Measurements from ENCODE around the gene RNU7-1.

RNU7-1 gene

DNA sequence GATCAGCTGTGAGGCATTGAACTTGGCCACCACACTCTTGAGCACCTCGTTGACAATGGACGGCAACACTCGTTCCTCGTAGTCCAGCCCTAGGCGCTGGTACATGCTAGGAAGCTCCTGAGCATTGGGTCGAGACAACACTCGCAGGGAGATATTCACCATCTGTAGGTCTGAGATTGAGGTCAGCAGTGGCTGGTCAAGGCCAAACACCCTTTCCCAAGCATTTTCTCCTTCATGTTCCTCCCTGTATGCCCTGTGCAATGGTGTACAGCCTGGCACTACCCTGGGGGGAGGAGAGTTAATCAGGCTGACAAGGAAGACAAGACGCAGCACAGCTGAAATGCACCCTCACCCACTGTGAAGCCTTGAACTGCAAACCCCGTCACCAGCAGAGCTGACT is 24.8 kb downstream of the RNU7-1 start:
- no peak for DNase-seq

DNA sequence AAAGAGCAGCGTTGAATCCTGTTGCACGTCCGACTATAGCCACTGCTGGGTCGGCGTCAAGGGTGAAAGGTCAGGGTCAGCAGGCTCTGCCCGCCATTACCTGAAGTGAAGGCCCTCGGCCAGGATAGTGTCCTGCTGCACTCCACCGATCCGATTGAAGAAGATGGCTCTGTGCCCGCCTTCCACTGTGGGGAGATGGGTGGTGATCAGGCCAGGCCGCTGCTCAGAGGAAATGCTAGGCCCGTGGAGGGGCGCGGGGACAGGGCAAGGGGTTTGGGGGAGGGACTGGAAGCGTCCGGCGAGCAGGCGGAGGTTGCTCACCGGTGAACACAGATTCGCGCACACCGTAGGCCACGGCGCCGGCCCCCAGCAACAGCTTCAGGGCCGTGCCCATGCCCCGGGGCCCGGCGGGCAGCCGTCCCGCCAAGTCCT is 26.5 kb downstream of the RNU7-1 start:
- DNase-seq, result no peak

DNA sequence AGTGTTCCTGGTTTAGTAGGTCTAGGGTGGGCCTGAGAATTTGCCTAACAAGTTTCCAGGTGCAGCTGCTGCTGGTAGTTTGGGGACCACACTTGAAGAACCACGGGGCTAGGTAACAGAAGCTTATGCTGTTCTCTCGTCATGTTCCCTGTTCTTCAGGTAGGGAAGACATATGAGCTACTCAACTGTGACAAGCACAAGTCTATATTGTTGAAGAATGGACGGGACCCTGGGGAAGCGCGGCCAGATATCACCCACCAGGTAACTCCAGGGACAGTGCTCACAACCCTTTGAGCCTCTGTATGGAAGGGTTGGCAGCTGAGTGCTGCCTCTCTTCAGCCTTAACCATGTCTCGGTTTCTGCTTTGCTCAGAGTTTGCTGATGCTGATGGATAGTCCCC is 30.6 kb downstream of the RNU7-1 start:
- DNase-seq, result no peak

DNA sequence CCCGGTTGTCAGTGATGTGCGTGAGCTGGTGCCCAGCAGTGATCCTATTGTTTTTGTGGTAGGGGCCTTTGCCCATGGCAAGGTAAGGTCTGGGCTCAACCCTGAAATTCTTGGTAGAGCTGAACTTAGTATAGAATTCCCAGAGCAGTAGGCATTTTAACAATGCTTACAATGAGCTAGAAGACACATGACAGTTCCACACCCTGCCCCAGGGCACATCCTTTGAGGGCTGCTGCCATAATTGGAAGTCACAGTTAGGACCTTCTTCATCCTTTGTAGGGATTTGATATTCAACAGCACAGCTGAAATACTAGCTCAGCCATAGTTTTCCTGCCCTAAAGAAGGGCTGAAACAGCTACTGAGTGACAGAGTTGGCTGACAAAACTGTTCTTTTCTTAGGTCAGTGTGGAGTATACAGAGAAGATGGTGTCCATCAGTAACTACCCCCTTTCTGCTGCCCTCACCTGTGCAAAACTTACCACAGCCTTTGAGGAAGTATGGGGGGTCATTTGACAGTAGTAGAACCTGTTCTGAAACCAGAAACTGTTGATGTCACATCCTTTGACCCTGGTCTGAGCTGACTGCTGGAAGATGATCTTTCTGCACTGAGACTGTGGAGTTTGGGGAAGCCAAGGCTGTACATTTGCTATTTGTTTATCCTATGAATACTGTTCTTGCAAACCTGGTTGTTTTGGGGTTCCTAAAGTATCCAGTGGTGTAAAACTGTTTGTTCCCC is 31.8 kb downstream of the RNU7-1 start:
- no peak for DNase-seq

DNA sequence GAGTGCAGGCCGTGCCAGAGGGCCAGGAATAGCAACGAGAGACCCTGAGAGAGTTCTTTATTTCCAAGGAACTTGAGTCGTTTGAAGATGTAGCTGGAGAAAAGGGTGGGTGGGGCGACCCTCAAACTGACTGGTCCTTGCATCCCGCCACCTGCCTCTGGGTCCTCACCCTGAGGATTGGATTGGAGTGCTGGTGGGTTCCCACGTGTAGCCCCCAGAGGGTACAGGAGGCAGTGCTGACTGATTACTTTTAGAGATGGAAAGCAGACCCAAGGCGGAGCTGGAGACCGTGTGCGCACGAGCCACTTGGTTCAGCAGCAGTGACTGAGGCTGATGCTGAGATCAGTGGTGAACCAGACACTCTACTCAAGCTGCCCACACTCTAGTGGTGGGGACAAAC is 34.0 kb downstream of the RNU7-1 start:
- no peak for DNase-seq

DNA sequence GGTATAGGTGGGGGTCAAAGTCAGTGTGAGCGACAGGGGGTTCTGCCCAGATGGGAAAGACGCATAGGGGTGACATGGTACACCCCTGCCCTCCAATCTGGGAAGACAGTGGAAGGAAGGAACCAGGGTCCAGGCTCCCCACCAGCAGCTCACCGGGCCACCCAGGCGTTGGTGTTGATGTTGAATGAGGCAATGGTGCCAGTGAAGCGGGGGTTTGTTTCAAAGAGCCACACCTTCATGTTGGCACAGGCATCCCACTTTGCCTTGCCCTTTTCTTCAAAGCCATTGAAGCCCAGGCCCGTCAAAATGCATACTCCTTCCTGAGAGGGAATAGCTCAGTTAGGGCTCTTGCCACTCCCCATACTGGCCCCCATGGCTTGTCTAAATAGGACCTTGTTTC is 34.6 kb downstream of the RNU7-1 start:
- DNase-seq, result no peak

DNA sequence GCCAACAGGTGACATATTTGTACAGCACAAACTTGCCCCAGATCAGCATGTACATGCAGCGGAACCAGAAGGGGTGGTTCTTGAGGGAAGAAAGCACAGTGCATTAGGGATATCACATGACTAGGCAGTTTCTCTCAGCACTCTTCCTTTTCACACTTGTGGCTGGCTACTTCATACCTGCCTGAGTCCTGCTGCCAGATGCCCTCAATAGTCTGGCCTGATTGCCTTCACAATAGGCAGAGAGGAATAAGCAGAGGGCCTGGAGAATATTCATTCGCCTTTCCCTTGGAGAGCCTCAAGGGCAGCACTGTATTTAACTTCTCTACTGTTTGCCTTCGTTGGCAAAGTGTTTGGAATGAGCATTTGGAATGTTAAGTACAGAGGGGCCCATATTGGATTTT is 35.0 kb downstream of the RNU7-1 start:
- no peak for DNase-seq

DNA sequence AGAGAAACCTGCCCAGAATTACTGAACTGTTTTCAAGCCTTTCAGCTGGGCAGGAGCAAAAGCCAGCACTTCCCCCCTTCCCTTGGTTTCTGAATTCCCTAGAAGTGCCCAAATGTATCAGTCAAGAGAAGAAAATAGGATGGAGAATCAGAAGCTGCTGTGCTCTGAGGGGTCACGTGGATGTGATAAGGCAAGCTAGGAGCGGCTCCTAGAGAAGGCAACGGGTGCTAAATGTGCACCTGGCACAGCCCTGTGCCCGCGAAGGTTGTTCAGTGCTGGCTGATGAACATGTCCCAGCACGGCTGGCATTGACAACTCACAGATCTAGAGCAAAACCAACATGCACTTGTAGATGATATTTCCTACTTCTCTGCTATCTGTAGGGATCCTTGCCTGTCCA is 35.4 kb downstream of the RNU7-1 start:
- DNase-seq, result no peak

DNA sequence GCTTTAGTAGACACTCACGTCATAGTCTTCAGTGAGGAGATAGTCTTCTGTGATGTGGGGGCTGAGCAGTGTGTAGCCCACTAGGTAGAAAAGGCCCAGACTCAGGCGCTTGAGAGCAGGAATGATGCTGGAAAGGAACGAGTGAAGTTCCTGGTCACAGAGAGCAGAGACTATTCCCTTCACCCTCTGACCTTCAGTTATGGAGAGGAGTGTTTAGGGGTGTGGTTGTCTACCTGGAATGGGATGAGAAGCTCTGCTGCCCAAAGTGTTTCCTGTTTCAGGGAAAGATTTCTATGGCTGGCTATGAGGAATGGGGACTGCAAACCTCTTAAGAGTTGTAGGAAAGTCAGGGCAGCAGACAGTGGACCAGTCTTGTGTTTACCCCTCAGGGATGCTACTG is 35.8 kb downstream of the RNU7-1 start:
- no peak for DNase-seq

DNA sequence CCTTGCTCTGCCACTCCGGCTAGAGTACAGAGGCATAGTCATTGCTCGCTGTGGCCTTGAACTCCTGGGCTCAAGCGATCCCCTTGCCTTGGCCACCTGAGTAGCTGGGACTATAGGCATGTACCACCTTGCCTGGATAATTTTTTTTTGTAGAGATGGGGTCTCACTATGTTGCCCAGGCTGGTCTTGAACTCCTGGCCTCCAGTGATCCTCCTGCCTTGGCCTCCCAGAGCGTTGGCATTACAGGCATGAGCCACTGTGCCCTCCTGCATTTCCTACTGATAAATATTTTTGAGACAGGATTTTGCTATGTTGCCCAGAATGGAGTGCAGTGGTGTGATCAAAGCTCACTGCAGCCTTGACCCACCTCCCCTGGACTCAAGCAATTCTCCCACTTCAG is 36.5 kb downstream of the RNU7-1 start:
- no peak for DNase-seq

DNA sequence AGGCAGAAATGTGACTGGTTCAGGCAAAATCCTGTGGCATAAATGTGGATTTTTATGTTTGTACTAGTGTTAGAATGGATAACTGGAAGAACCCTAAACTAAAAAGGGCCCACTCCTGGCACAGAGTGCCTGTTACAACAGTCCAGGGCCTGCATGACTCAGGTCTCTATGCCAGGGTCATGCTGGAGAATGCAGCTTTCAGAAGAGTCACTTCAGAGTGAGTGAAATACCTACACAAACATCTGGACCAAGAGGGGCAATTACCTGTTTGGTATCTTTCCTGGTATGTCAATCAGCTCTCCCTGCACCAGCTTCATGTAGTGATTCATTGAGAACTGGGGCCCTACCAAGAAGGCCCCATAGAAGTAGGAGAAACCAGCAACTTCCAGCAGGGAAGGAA is 37.1 kb downstream of the RNU7-1 start:
- DNase-seq, result no peak

DNA sequence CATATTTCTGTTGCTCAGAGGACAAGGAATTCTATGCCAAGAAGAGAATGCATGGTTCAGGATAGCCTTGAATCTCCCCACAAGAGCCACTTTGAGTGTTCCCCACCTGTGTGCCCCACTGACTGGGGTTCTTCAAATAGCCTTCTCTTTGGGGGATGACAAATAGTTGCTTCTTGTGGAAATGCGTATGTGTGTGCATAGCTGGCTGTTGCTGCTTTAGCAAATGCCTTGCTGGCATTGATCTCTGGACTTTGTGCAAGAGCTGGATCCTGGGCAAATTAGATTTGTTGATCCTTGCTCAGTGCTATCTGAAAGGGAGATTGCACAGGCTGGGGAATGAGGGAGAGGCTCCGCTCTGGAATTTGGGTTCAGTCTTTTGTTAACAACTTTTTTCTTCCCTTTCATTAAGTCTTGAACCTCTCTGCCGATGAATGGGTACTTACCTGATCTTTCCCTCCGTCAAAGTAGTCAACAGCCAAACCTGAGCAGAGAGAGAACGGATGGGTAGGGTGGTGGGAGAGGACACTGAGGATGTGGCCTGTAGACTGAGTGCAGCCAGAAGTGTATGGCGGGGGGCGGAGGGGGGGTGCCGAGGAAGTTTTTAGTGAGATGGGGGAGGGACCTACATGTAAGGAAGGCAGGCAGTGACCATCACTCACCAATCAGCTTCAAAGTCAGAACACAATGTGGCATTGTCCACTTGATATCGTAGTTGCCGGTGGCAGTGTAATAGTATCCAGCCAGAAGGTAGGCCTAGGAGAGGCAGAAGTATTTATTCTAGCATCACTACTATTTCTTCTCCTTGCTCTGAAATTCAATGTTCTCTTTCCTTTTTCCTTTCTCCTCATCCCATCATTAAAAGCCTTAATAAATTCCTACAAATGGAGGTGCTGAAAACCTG is 37.8 kb downstream of the RNU7-1 start:
- no peak for DNase-seq

DNA sequence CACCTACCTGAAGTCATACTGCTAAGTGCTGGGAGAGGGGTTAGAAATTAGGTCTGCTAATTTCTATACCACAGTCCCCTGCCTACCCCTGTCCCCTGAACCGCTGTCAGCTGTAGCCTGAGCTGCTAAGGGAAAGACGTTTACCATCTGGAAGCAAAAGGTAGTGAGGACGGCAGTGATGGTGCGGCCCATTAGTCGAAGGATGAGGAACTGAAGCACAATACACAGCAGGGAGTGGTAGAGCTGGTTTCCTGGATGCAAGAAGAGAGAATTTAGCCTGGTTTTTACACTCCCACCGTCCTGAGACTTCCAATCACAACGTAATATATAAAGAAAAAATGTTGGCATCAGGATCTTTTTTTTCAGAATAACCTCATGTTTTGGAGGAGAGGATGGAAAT is 38.9 kb downstream of the RNU7-1 start:
- no peak for DNase-seq

DNA sequence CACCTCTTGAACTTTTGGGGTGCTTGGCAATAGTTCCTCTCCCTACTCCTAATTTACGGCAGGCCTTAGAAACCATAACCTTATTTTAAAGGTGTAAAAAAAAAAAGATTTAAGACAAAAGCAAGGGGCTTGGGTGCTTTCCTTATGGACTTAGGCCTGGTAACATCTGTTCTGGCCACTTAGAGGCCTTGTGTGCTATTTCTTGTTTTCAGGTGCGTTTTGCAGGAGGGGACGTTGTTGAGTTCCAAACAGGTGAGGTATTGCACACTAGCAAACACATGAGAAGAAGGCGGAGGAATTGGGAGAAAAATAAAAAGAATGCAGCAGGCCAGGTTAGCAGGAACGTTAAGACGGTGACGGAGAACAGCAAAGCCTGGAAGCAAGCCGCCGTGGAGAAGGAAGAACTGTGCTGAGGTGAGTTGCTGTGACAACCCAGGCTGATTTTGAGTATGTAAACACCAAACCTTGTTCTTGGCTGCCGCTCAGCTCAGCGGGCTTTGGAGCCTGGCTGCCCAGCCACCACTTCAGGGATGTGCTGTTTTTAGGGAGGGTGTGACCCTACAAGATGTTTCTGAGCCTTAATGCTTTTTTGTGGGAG is 44.4 kb downstream of the RNU7-1 start:
- no peak for DNase-seq
